DND-41 (cell line): ENCODE data around the gene OSGEPL1.
"Not testable (repeated sequence)": the region's sequence is repeated elsewhere in the genome, so short reads cannot be mapped to it uniquely, and the experiment has no call there.

Source experiments
- ATAC-seq: fragments of 200-7000 bp; cut with Tn5 transposase; 3 replicates; pipeline ENCODE4 v1.9.1; 2021; ENCODE audit warnings: low read depth; ENCODE audit not compliant: insufficient read depth
- DNase-seq: peaks from one replicate; pipeline ENCODE4 v3.0.0-alpha.2; 2020
- H2AFZ ChIP-seq: 2 replicates; pipeline ENCODE4 v1.6.0; 2012; ENCODE audit warnings: low read depth, low read length
- H3K27ac ChIP-seq: 2 replicates; pipeline ENCODE4 v1.5.1; 2012; ENCODE audit warnings: low read length, inconsistent platforms
- H3K27me3 ChIP-seq: fragments of 200-600 bp; sonication (generic); 2 replicates; pipeline ENCODE4 v1.6.0; 2012; ENCODE audit warnings: low read length, mild to moderate bottlenecking, inconsistent platforms; ENCODE audit not compliant: insufficient read depth, poor library complexity
- H3K36me3 ChIP-seq: 2 replicates; pipeline ENCODE4 v1.5.1; 2012; ENCODE audit warnings: low read length, inconsistent platforms; ENCODE audit not compliant: insufficient read depth
- H3K4me1 ChIP-seq: 2 replicates; pipeline ENCODE4 v1.5.1; 2012; ENCODE audit warnings: mild to moderate bottlenecking, low read length; ENCODE audit not compliant: insufficient read depth
- H3K4me2 ChIP-seq: 2 replicates; pipeline ENCODE4 v1.6.0; 2012; ENCODE audit warnings: mild to moderate bottlenecking, moderate library complexity, low read length, inconsistent platforms; ENCODE audit not compliant: insufficient read depth
- H3K4me3 ChIP-seq, 2 experiments: fragments of 200-600 bp in 1 of 2; shearing (Covaris generic) in 1 of 2; 2 replicates each; pipeline ENCODE4 v1.5.1; 2012 to 2016; ENCODE audit warnings: inconsistent platforms in 2 of 2, low read length in 2 of 2, mild to moderate bottlenecking in 2 of 2, low read depth in 1 of 2, moderate library complexity in 1 of 2
- H3K79me2 ChIP-seq: 2 replicates; pipeline ENCODE4 v1.6.0; 2012; ENCODE audit warnings: low read length, inconsistent platforms; ENCODE audit not compliant: insufficient read depth
- H3K9ac ChIP-seq: 2 replicates; pipeline ENCODE4 v1.6.0; 2012; ENCODE audit warnings: low read depth, mild to moderate bottlenecking, inconsistent platforms, low read length, moderate library complexity
- H3K9me3 ChIP-seq: 2 replicates; pipeline ENCODE4 v1.5.1; 2012; ENCODE audit warnings: low read length, moderate library complexity, mild to moderate bottlenecking, inconsistent platforms; ENCODE audit not compliant: insufficient read depth, severe bottlenecking
- H4K20me1 ChIP-seq: 2 replicates; pipeline ENCODE4 v1.6.0; 2012; ENCODE audit warnings: low read length; ENCODE audit not compliant: insufficient read depth
- CTCF ChIP-seq: IDR thresholded peaks from 2 replicates; pipeline ENCODE4 v1.5.1; 2012; ENCODE audit warnings: borderline replicate concordance, low read length, moderate library complexity, mild to moderate bottlenecking; ENCODE audit not compliant: poor library complexity, severe bottlenecking; ENCODE audit errors: extremely low read depth
- EZH2 ChIP-seq: IDR thresholded peaks from 3 replicates; pipeline ENCODE4 v1.6.1; 2012; ENCODE audit warnings: borderline replicate concordance, low read depth, mild to moderate bottlenecking, moderate library complexity, low read length, inconsistent platforms; ENCODE audit not compliant: severe bottlenecking

OSGEPL1 gene

GRCh38 chr2:189719571-189719970 lies 43.0 kb downstream of the OSGEPL1 start:
- Histone ChIP-seq H3K36me3 (no peaks in the 10 kb centered on the region), H3K4me1 (no peaks in the 10 kb centered on the region), H4K20me1 (no peaks in the 10 kb centered on the region), H3K9ac (no peak overlapping the region), H3K9me3 (no peaks in the 10 kb centered on the region), H3K27ac (no peak overlapping the region), H3K27me3 (no peaks in the 10 kb centered on the region), H2AFZ (no peak overlapping the region), H3K4me2 (no peak overlapping the region), H3K79me2 (no peaks in the 10 kb centered on the region), H3K4me3 (no peak overlapping the region)
- no peak for TF ChIP-seq EZH2
- TF ChIP-seq CTCF, result no peak
- no peak for DNase-seq
- ATAC-seq, result no peak

GRCh38 chr2:189717593-189717992 lies 45.0 kb downstream of the OSGEPL1 start:
- not testable (repeated sequence) for H3K4me3 ChIP-seq

GRCh38 chr2:189709501-189710221 lies 52.9 kb downstream of the OSGEPL1 start:
- DNase-seq (no peak), ATAC-seq (no peak)
- Histone ChIP-seq H3K4me3 (no peak overlapping the region), H3K4me2 (no peak overlapping the region), H4K20me1 (no peaks in the 10 kb centered on the region), H3K79me2 (no peaks in the 10 kb centered on the region), H2AFZ (no peak overlapping the region), H3K9me3 (no peaks in the 10 kb centered on the region), H3K4me1 (no peaks in the 10 kb centered on the region), H3K9ac (no peak overlapping the region), H3K27ac (no peak overlapping the region), H3K27me3 (no peaks in the 10 kb centered on the region), H3K36me3 (no peaks in the 10 kb centered on the region)
- TF ChIP-seq EZH2 (no peak), CTCF (no peak)

More at GRCh38 chr2:189717593-189717992, 45.0 kb downstream of the OSGEPL1 start:
- not testable (repeated sequence) for H3K27ac ChIP-seq, H3K36me3 ChIP-seq, ATAC-seq, H2AFZ ChIP-seq, H3K9me3 ChIP-seq, H4K20me1 ChIP-seq, H3K4me2 ChIP-seq, H3K9ac ChIP-seq, H3K4me1 ChIP-seq, DNase-seq, H3K27me3 ChIP-seq, H3K79me2 ChIP-seq

DNA sequence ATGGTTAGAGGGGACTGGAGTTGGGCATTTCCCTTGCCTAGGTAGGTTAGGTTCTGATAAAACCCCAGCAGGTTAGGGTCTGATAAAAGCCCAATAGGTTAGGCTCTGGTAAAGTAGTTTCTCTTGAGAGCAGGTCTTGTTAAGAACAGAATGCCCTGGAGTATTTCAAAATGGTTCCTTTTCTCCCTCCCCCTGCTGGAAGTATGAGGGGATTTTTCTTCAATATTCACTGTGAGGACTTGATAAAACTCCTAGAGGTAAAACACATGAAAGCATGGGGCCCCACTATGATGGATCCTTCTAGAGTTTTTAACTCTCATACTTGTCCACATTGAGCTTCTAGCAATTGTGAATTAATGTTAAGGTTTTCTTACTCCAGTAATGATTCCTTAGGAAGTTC lies 60.5 kb downstream of the OSGEPL1 start:
- DNase-seq, result no peak
- Histone ChIP-seq H3K4me3 (no peak overlapping the region), H3K9me3 (no peaks in the 10 kb centered on the region), H4K20me1 (no peaks in the 10 kb centered on the region), H3K79me2 (no peaks in the 10 kb centered on the region), H3K9ac (no peak overlapping the region), H2AFZ (no peak overlapping the region), H3K27ac (no peak overlapping the region), H3K36me3 (no peaks in the 10 kb centered on the region; the same call in 1 of the 2 replicates), H3K4me2 (no peak overlapping the region), H3K27me3 (no peaks in the 10 kb centered on the region), H3K4me1 (no peaks in the 10 kb centered on the region)
- TF ChIP-seq CTCF (peak; percentile 11), EZH2 (no peak)
- ATAC-seq, result no peak
